GM18526 (cell line): ENCODE measurements around the gene MRPL30.

Experiments
- POLR2A ChIP-seq: IDR thresholded peaks from 3 replicates; pipeline ENCODE4 v1.6.1; 2011; ENCODE audit not compliant: insufficient read length; ENCODE audit errors: extremely low read depth

Gene MRPL30

GRCh38 chr2:99180755-99181623 is at the start of gene MRPL30, which contains the start of gene MITD1:
Gene MRPL30, plus strand, starts transcription at chr2:99181184. Its CDS starts 5,020 bp downstream, at chr2:99186204.
Gene MITD1, minus strand, starts transcription at chr2:99181058. Its CDS starts 77 bp downstream, at chr2:99180981.
- peak; percentile 86 for TF ChIP-seq POLR2A

GRCh38 chr2:99139003-99139402 is 42.0 kb upstream of the MRPL30 start:
- no peak for TF ChIP-seq POLR2A

GRCh38 chr2:99140056-99140859 is 40.7 kb upstream of the MRPL30 start:
- TF ChIP-seq POLR2A, result no peak

- no peak for TF ChIP-seq POLR2A
Observed at GRCh38 chr2:99140860-99141109, 40.2 kb upstream of the MRPL30 start.

GRCh38 chr2:99141110-99142108 is 39.6 kb upstream of the MRPL30 start, which contains the start of gene C2orf15:
Gene C2orf15, plus strand, starts transcription at chr2:99141707. Its CDS starts 8,852 bp downstream, at chr2:99150559.
- peak; percentile 92 for TF ChIP-seq POLR2A

- TF ChIP-seq POLR2A, result no peak
Observed at GRCh38 chr2:99150706-99151105, 30.3 kb upstream of the MRPL30 start.

GRCh38 chr2:99152199-99152895 is 28.6 kb upstream of the MRPL30 start:
- no peak for TF ChIP-seq POLR2A

GRCh38 chr2:99153921-99154604 is 26.9 kb upstream of the MRPL30 start:
- no peak for TF ChIP-seq POLR2A

- TF ChIP-seq POLR2A, result peak; percentile 83
Observed at GRCh38 chr2:99154643-99155536, 26.1 kb upstream of the MRPL30 start, which contains the start of the genes LIPT1 and TSGA10. Gene LIPT1, plus strand, starts transcription at chr2:99154967. Its CDS starts 6,991 bp downstream, at chr2:99161958. Gene TSGA10, minus strand, starts transcription at chr2:99154942. Its CDS starts 45,503 bp downstream, at chr2:99109439.

GRCh38 chr2:99156891-99157290 is 24.1 kb upstream of the MRPL30 start:
- TF ChIP-seq POLR2A, result no peak

- no peak for TF ChIP-seq POLR2A
Observed at GRCh38 chr2:99158599-99158998, 22.4 kb upstream of the MRPL30 start.

GRCh38 chr2:99159594-99159993 is 21.4 kb upstream of the MRPL30 start:
- no peak for TF ChIP-seq POLR2A
